Heart right ventricle (tissue), 16 donors: ENCODE results near the gene ZNF3. TPM values are rescaled to one million over a fixed set of nuclear protein-coding genes. Genes with fewer than 3 reads are reported as not detected.
"Not testable (repeated sequence)": the region's sequence is repeated elsewhere in the genome, so short reads cannot be mapped to it uniquely, and the experiment has no call there.

Source experiments
- ATAC-seq, 8 donors: fragments of 200-7000 bp; cut with Tn5 transposase; one replicate each; pipeline ENCODE4 v1.9.1; 2020; ENCODE audit warnings: mild to moderate bottlenecking in 8 of 8, moderate library complexity in 8 of 8, moderate number of reproducible peaks in 1 of 8
- DNase-seq, 2 donors: peaks; one replicate each; pipeline ENCODE4 v3.0.0-alpha.2; 2020
- H3K27ac ChIP-seq, 10 donors: fragments of 200-600 bp; sonication (generic) in 2 of 10; one replicate each; pipeline versions ENCODE4 v1.5.0 to v1.8.0; 2020 to 2022; ENCODE audit warnings: mild to moderate bottlenecking in 3 of 10
- H3K27me3 ChIP-seq, 7 donors: fragments of 200-600 bp; one replicate each; pipeline ENCODE4 v1.8.0; 2021 to 2022; ENCODE audit warnings: mild to moderate bottlenecking in 2 of 7
- H3K36me3 ChIP-seq, 9 donors: fragments of 200-600 bp; sonication (generic) in 1 of 9; one replicate each; pipeline versions ENCODE4 v1.5.0 to v1.8.0; 2020 to 2022; ENCODE audit warnings: mild to moderate bottlenecking in 2 of 9
- H3K4me1 ChIP-seq, 9 donors: fragments of 200-600 bp; sonication (generic) in 1 of 9; one replicate each; pipeline versions ENCODE4 v1.5.0 to v1.8.0; 2020 to 2022; ENCODE audit warnings: mild to moderate bottlenecking in 4 of 9
- H3K4me3 ChIP-seq, 10 donors: fragments of 200-600 bp; sonication (generic) in 2 of 10; one replicate each; pipeline versions ENCODE4 v1.5.0 to v1.8.0; 2020 to 2022; ENCODE audit warnings: mild to moderate bottlenecking in 7 of 10, moderate library complexity in 2 of 10
- H3K9me3 ChIP-seq, 11 donors: fragments of 200-600 bp in 10 of 11; sonication (generic) in 2 of 11; one replicate each; pipeline versions ENCODE4 v1.5.0 to v1.8.0; 2013 to 2022; ENCODE audit warnings: mild to moderate bottlenecking in 2 of 11, control low read depth in 1 of 11, moderate library complexity in 1 of 11
- WGBS, 2 donors: extraction: QIAGEN DNeasy Blood & Tissue Kit; methylation state at CpG; one replicate each; pipeline ENCODE4 v1.1.7; 2013; ENCODE audit warnings: inconsistent platforms in 1 of 2; 5-methylcytosine and 5-hydroxymethylcytosine counted together
- intact Hi-C, 10 donors: fragments of 100-400 bp; cut with DNase I; formaldehyde crosslinking; loops; one replicate each; pipeline versions ENCODE4 v1.11.1 to v1.14.2; 2022
- long read RNA-seq, 3 donors: library from polyadenylated mRNA; unstranded; transcript quantifications; one replicate each; pipeline ENCODE4 v2.0.0, GENCODE V29; 2020 to 2021
- polyA plus RNA-seq, 2 donors: library from polyadenylated mRNA; stranded (reverse); fragments of 200-250 nt; gene quantifications; one replicate each; pipeline ENCODE4 v1.2.3, GENCODE V29; 2013
- total RNA-seq, 10 donors: library from RNA; stranded (reverse); fragmentation: NEBNext Ultra II Directional in 3 of 10; extraction: Animal tissue kit (Norgen Biotek cat#: 25700) in 3 of 10; gene quantifications; one replicate each; pipeline versions ENCODE4 v1.2.1 to v1.2.4, GENCODE V29; 2021 to 2023
- TF ChIP-seq, protein P1 (sequence below), 9 donors: fragments of 200-600 bp; sonication (generic) in 2 of 9; IDR thresholded peaks; one replicate each; pipeline versions ENCODE4 v1.5.0 to v1.8.0; 2021 to 2022; ENCODE audit warnings: antibody characterized with exemption in 9 of 9, mild to moderate bottlenecking in 5 of 9, moderate library complexity in 1 of 9
- donor health status: Arrhythmogenic right ventricular cardiomyopathy.
- donor health status: ischemic (EF 13 %, LVEDD 7.1; RV severe dilation, severe dysfunction).
- donor health status: healthy with polysubstance abuse.
- donor health status: DM: no; HTN: yes; CAD: no.
- donor health status: DM: no; HTN: no; CAD: no.
- donor health status: ischemic (EF 25% LVEDD 6.9; RV normal size, moderate dysfunction).
- donor health status: ischemic (EF 25% LVEDD 5.7; RV mildly dilated, moderate dysfunction).
- donor health status: healthy.
- donor health status: DM: yes; HTN: yes; CAD: no.
- donor health status: Ischemic cardiomyopathy.
- donor health status: ischemic (EF 35%, LVEDD 5.7; RV mildly dilated, moderate dysfunction).
- donor health status: nonischemic (EF 11% LVEDD 7.7; RV severe dilation, severe dysfunction).
- donor health status: DM: yes; HTN: yes; CAD: no.
- donor health status: PGD.
- donor health status: ischemic (EF 29% LVEDD 5.4; RV normal size, mild dysfunction).
- donor health status: nonischemic (EF 23%, LVEDD 6.1; RV moderate dilation, normal function).

The ZNF3 gene
- total RNA-seq (10 to 100 TPM; 14.1 to 17.8 (median 15.3) TPM), polyA plus RNA-seq (10 to 100 TPM in 1 of 2 donors, 1 to 10 TPM in 1; 9.0 to 17.7 TPM)
- long read RNA-seq, donor 1, transcript ZNF3-202 (6 exons, 2,799 nt): major isoform, 5 of 27 reads
- long read RNA-seq, donor 1, partial matches to known transcripts: 0 of 27 reads
- long read RNA-seq, donor 1, other reads (novel, unspliced or antisense): 16 of 27 reads
- long read RNA-seq, donor 2, transcript ZNF3-202 (6 exons, 2,799 nt): major isoform, 12 of 24 reads
- long read RNA-seq, donor 2, partial matches to known transcripts: 0 of 24 reads
- long read RNA-seq, donor 2, other reads (novel, unspliced or antisense): 9 of 24 reads
- long read RNA-seq, donor 3, transcript ZNF3-202 (6 exons, 2,799 nt): major isoform, 30 of 54 reads
- long read RNA-seq, donor 3, transcript ZNF3-207 (5 exons, 2,718 nt): minor isoform, 8 of 54 reads
- long read RNA-seq, donor 3, partial matches to known transcripts: 0 of 54 reads
- long read RNA-seq, donor 3, other reads (novel, unspliced or antisense): 14 of 54 reads

- 1% methylated on average over 54 to 55 of the region's 55 CpGs for WGBS, 2 donors
- Histone ChIP-seq H3K27me3 (no peaks in the 10 kb centered on the region), H3K4me3 (peak within 1 kb of the TSS; percentile 71 to 99 (median 90)), H3K27ac (peak within 1 kb of the TSS; percentile 65 to 96 (median 89)), H3K4me1 (peaks cover 7 to 42% (median 35%) of the 10 kb centered on the region in 9 donors), H3K9me3 (no peaks in the 10 kb centered on the region), H3K36me3 (peaks cover 0 to 37% (median 18%) of the 10 kb centered on the region in 9 donors)
- ATAC-seq: peak; percentile 96 to 98 (median 96)
- TF ChIP-seq, protein P1, sequence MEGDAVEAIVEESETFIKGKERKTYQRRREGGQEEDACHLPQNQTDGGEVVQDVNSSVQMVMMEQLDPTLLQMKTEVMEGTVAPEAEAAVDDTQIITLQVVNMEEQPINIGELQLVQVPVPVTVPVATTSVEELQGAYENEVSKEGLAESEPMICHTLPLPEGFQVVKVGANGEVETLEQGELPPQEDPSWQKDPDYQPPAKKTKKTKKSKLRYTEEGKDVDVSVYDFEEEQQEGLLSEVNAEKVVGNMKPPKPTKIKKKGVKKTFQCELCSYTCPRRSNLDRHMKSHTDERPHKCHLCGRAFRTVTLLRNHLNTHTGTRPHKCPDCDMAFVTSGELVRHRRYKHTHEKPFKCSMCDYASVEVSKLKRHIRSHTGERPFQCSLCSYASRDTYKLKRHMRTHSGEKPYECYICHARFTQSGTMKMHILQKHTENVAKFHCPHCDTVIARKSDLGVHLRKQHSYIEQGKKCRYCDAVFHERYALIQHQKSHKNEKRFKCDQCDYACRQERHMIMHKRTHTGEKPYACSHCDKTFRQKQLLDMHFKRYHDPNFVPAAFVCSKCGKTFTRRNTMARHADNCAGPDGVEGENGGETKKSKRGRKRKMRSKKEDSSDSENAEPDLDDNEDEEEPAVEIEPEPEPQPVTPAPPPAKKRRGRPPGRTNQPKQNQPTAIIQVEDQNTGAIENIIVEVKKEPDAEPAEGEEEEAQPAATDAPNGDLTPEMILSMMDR (IDR thresholded peaks at IDR 0.05): peak; percentile 85 to 99 (median 95)
- intact Hi-C loops: loop anchor here in 6 of 10 donors (1.0 to 10.0 kb wide), 8 partner anchors 34 to 167 kb away; partner anchors contain the start of genes TRIM4 (in 2 of the 6), MBLAC1 (in 1 of the 6) and ZSCAN21 (in 1 of the 6)
- DNase-seq: peak; percentile 98 to 99
Measured at GRCh38 chr7:100081535-100082102, at the start of gene ZNF3. Gene ZNF3, minus strand, starts transcription at chr7:100081723. Its CDS starts 4,366 bp downstream, at chr7:100077357.

- Histone ChIP-seq H3K4me1 (peaks cover 10 to 31% (median 17%) of the 10 kb centered on the region in 9 donors), H3K36me3 (no peaks in the 10 kb centered on the region), H3K27ac (no peak overlapping the region), H3K27me3 (peaks cover 0 to 1% (median 0%) of the 10 kb centered on the region in 7 donors), H3K9me3 (no peaks in the 10 kb centered on the region), H3K4me3 (peak overlapping the region in 1 of 10 donors; percentile 11)
- WGBS, 2 donors: 13 to 14% methylated on average over 24 of the region's 24 CpGs
- intact Hi-C loops: loop anchor here in 8 of 10 donors (2.0 to 10.0 kb wide), 9 partner anchors 48 to 274 kb away; partner anchors contain the start of genes PVRIG (in 5 of the 8) and TRIM4 (in 1 of the 8)
- DNase-seq: peak; percentile 78 to 84
- no peak for ATAC-seq
- TF ChIP-seq, protein P1 (IDR thresholded peaks at IDR 0.05): peak; percentile 71 to 93 (median 89)
Measured at GRCh38 chr7:100130608-100131453, 49.3 kb upstream of the ZNF3 start.

- not testable (repeated sequence) for H3K36me3 ChIP-seq, ATAC-seq, H3K27me3 ChIP-seq, H3K9me3 ChIP-seq, DNase-seq, H3K27ac ChIP-seq, H3K4me3 ChIP-seq
- WGBS, 2 donors: 100% methylated on average over 1 of the region's 1 CpG
- H3K4me1 ChIP-seq: peaks cover 11 to 35% (median 22%) of the 10 kb centered on the region in 9 donors
- intact Hi-C loops: loop anchor here in 8 of 10 donors (2.0 to 10.0 kb wide), 9 partner anchors 47 to 275 kb away; partner anchors contain the start of genes PVRIG (in 5 of the 8) and TRIM4 (in 1 of the 8)
Measured at GRCh38 chr7:100130220-100130607, 48.7 kb upstream of the ZNF3 start.

- Histone ChIP-seq H3K4me3 (no peak overlapping the region), H3K4me1 (peaks cover 11 to 43% (median 22%) of the 10 kb centered on the region in 9 donors), H3K9me3 (no peaks in the 10 kb centered on the region), H3K36me3 (peaks cover 0 to 5% (median 0%) of the 10 kb centered on the region in 9 donors), H3K27ac (no peak overlapping the region), H3K27me3 (no peaks in the 10 kb centered on the region)
- WGBS, 2 donors: 59 to 85% methylated on average over 1 of the region's 1 CpG
- intact Hi-C loops: loop anchor here in 5 of 10 donors (5.0 to 10.0 kb wide), 4 partner anchors 41 to 214 kb away; partner anchors contain the start of genes COPS6 (in 1 of the 5) and TRIM4 (in 1 of the 5)
- TF ChIP-seq, protein P1 (IDR thresholded peaks at IDR 0.05): no peak
- no peak for ATAC-seq
- DNase-seq: no peak
Measured at GRCh38 chr7:100128637-100128963, 47.1 kb upstream of the ZNF3 start.
